ENCODE data around the gene GATAD2A.
A peak's percentile ranks its signal among the peaks of the same experiment; 100 is the strongest.

Gene GATAD2A

GRCh38 chr19:19534556-19535265 lies 129.2 kb downstream of the GATAD2A start:
- no peak for DNase-seq

- no peak for DNase-seq
Measured at GRCh38 chr19:19535311-19536191, 130.1 kb downstream of the GATAD2A start.

DNA sequence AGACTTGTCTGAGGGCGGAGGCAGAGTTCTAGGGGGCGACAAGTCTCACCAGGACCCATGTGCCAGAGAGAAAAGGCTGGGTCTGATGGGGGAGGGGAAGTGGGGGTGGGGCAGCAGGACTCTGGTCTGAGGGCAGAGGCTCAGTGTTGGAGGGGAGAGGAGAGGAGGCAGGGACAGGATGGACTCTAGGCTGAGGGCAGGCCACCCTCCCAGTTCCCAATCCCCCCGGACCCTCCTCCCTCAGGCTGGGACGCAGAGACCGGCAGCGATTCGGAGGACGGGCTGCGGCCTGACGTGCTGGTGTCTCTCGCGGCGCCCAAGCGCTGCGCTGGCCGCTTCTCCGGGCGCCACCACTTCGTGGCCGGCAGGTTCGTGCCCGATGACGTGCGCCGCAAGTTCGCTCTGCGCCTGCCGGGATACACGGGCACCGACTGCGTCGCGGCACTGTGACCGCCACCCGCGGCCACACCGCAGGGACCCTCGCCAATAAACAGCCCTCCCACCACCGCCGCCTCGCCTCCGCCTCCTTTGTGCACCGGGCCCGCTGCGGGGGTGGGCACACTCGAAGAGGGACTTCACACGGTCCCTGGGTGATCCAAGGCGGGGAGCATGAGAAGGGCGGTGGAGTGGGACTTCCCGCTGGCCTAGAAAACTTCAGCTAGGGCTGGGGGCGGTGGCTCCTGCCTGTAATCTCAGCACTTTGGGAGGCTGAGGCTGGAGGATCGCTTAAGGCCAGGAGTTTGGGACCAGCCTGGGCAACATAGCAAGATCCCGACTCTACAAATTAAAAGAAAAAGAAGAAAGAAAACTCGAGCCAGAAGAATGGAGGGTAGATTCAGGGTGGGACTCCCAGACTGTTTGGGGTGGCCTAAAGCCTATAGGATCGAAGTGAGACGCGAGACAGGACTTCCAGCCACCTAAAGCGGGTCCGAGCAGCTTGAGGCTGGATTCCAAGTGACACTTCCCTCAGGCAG lies 131.9 kb downstream of the GATAD2A start:
- no peak for DNase-seq

- peak; percentile 56 for DNase-seq
Measured at GRCh38 chr19:19538061-19538784, 132.7 kb downstream of the GATAD2A start, which contains the start of gene CILP2. TSS of gene CILP2 (plus strand) at chr19:19538265. CDS start at chr19:19538350, 85 bp downstream.

DNA sequence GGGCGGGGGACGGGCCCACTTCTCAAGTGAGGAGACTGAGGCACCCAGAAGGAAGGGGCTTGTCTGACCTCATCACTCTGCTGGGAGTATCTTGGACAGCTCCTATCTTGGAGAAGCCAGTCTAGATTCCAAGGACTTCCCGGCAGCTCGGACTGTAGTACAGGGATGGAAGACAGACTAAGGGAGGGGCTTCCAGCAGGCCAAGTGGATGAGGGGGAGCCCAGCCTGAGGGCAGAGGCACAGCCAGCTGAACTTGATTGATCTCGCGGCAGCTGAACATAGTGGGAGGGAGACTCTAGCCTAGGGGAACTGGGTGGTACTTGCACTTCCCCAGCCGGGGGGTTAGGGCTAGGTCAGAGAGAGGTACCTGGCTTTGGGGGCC lies 133.3 kb downstream of the GATAD2A start:
- no peak for DNase-seq

GRCh38 chr19:19539698-19540063 lies 134.2 kb downstream of the GATAD2A start:
- no peak for DNase-seq

- DNase-seq, result peak; percentile 73
Measured at GRCh38 chr19:19540064-19540714, 134.7 kb downstream of the GATAD2A start.

- peak; percentile 82 for DNase-seq
Measured at GRCh38 chr19:19540715-19541515, 135.4 kb downstream of the GATAD2A start.

DNA sequence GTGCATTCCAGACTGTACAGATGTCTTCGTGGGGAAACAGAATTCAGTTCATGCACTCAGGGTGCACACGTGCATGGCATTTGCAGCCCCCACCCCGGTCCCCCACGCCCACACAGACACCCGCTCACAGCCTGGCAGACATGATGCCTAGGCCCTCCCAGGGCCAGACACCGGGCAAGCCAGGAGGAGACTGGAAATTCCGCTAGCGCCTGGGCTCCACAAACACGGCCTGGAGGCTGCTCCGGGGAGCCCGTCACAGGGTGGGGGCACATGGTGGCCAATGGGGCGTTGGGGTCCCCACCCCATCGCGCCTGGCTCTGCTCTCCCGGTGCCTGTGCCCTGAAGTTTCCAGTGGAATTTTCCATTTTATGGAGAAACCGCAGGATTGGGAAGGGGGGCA lies 136.1 kb downstream of the GATAD2A start:
- DNase-seq, result no peak

GRCh38 chr19:19542507-19542906 lies 137.0 kb downstream of the GATAD2A start:
- no peak for DNase-seq

DNA sequence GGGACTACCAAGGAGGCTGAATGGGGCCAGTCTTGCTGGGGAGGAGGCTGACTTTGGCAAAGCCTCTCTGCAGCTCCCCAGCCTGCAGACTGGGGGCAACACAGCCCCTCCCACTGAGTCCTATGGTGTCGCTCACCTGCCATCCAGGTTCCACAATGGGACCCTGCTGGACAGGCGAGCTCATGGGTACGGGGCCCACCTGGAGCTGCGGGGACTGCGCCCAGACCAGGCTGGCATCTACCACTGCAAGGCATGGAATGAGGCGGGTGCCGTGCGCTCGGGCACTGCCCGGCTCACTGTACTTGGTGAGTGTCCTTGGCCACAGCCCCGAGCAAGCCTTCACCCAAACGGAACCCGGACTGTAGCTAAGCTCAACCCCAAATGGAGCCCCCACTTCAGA lies 137.6 kb downstream of the GATAD2A start:
- no peak for DNase-seq

GRCh38 chr19:19543640-19544039 lies 138.2 kb downstream of the GATAD2A start:
- DNase-seq, result no peak

- DNase-seq, result no peak
Measured at GRCh38 chr19:19544257-19544953, 138.9 kb downstream of the GATAD2A start.

DNA sequence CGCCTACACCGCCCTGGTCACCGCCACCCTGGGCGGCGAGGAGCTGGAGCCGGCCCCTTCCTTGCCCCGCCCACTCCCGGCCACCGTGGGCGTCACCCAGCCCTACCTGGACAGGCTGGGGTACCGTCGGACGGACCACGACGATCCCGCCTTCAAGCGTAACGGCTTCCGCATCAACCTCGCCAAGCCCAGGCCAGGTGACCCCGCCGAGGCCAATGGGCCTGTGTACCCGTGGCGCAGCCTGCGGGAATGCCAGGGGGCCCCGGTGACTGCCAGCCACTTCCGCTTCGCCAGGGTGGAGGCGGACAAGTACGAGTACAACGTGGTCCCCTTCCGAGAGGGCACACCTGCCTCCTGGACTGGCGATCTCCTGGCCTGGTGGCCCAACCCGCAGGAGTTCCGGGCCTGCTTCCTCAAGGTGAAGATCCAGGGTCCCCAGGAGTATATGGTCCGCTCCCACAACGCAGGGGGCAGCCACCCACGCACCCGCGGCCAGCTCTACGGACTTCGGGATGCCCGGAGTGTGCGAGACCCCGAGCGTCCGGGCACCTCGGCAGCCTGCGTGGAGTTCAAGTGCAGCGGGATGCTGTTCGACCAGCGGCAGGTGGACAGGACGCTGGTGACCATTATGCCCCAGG lies 139.6 kb downstream of the GATAD2A start:
- DNase-seq, result no peak

- no peak for DNase-seq
Measured at GRCh38 chr19:19545707-19546106, 140.2 kb downstream of the GATAD2A start.

DNA sequence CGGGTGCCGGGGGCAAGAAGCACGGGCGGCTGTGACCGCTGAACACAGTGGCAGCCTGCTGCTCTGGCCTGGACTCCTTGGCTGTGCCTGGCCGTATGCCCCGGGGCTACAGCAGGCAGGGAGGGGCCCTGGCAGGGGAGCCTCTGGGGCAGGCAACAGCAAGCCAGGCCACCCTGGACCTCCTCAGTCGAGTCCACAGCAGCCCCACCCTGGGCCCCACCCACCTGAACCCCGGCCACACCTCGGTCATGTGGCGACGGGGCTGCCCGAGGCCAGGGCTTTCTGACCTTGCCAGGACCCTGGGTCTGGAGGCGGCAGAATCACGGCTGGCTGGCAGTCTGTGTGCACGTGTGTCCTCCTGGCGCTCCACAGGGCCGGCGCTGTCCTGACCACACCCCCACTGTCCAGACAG lies 141.3 kb downstream of the GATAD2A start:
- no peak for DNase-seq

DNA sequence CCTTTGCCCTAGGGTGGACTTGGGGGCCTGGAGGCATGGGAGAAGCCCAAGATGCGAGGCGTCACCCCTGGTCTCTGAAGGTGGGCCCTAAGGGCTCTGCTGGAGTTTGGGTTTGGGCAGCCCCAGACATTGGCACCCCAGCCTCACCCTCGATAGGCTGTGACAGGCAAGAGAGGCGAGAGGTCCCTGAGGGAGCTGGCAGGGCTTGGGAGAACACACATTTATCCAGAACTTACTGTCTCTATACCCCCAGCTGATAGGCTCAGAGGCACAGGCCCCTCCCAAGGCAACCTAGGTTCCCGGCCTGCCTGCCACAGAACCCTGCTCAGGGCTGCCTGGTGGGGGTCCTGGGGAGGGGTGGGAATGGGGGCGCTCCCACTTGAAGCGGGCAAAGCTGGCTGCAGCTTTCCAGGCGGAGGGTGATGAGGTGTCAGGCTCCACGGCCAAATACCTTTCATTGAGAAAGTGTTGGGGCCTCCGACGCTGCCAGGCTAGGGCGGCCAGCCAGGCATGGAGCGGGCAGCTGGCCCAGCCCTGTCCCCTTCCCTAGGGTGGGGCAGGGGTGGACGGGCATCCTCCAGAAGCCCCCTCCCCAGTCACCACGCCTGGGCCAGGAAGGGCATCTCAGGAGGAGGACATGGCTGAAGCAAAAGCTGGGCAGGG lies 142.3 kb downstream of the GATAD2A start:
- no peak for DNase-seq

DNA sequence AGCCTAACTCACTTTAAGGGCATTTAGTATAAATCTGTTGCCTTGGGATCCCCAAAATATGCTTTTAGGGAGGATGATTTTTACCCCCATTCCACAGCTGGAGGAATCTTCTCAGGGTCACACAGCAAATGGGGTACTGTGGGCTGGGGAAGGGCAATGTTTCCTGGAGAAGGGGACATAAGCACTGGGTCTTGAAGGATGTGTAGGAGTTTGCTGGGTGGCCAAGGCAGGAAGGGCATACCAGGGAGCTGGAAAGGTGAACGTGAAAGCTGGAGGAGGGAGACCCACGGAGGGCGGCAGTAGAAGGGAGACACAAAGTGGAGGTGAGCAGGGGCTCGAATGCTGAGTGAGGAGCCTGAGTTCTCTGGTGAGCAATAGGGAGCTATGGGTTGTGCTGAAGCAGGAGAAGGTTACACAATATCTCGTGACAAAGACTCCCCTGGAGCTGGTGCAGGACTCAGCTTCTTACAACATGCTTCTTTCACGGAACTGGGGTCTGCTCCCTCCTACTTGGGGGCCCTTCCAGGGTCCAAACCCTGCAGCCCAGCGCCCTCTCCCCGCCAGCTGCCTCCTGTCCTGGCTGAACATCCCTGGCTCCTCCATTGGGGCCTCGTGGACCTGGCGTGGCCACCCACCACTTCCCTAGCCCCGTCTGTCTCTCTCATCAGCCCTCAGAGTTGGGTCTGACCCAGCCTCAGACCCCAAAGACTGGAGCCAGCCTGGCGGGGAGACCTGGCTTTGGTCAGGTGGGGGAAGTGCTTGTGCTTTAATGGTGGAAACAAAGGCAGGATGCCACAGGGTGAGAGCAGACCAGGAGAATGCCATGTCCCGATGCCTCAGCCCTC lies 143.7 kb downstream of the GATAD2A start:
- DNase-seq, result no peak
